GM18868 (cell line): ENCODE measurements around the gene TRIOBP.

ENCODE experiments used
- ATAC-seq: cut with Tn5 transposase; IDR thresholded peaks from one replicate; pipeline ENCODE4 v1.9.1; 2021; ENCODE audit warnings: mild to moderate bottlenecking, moderate library complexity; ENCODE audit not compliant: unreplicated experiment

The TRIOBP gene

GRCh38 chr22:37818409-37819104 is 121.7 kb downstream of the TRIOBP start:
- no peak for ATAC-seq

GRCh38 chr22:37819105-37819433 is 122.2 kb downstream of the TRIOBP start:
- ATAC-seq, result no peak

- ATAC-seq, result no peak
Observed at GRCh38 chr22:37820350-37820749, 123.5 kb downstream of the TRIOBP start.

GRCh38 chr22:37822079-37822833 is 125.4 kb downstream of the TRIOBP start:
- ATAC-seq, result no peak

- ATAC-seq, result no peak
Observed at GRCh38 chr22:37823134-37823985, 126.5 kb downstream of the TRIOBP start, which contains the start of gene GALR3. Gene GALR3 (plus strand): TSS chr22:37823382. CDS start chr22:37823407, 25 bp downstream.

- no peak for ATAC-seq
Observed at GRCh38 chr22:37824674-37825641, 128.1 kb downstream of the TRIOBP start.
